NCI-H345 treated with DMSO at 0.1 percent for 48 hours (cell line): ENCODE results near the gene ITPKC.

Experiments
- DNase-seq: peaks from one replicate; lab custom pipeline; 2025; ENCODE audit not compliant: unreplicated experiment; lab: John Stamatoyannopoulos, UW

The ITPKC gene

GRCh38 chr19:40739030-40739839 lies 22.3 kb downstream of the ITPKC start:
- no peak for DNase-seq

GRCh38 chr19:40739871-40740703 lies 23.2 kb downstream of the ITPKC start:
- no peak for DNase-seq

- DNase-seq = no peak
Observed at GRCh38 chr19:40740747-40741146, 23.8 kb downstream of the ITPKC start.

GRCh38 chr19:40741527-40742390 lies 24.8 kb downstream of the ITPKC start:
- no peak for DNase-seq

GRCh38 chr19:40742477-40742876 lies 25.6 kb downstream of the ITPKC start:
- DNase-seq = no peak

GRCh38 chr19:40742886-40743285 lies 26.0 kb downstream of the ITPKC start:
- DNase-seq = no peak

- DNase-seq = no peak
Observed at GRCh38 chr19:40743926-40744325, 27.0 kb downstream of the ITPKC start.

GRCh38 chr19:40744554-40745401 lies 27.9 kb downstream of the ITPKC start:
- no peak for DNase-seq

- DNase-seq = no peak
Observed at GRCh38 chr19:40745402-40745780, 28.5 kb downstream of the ITPKC start.

GRCh38 chr19:40747536-40747935 lies 30.6 kb downstream of the ITPKC start:
- DNase-seq = no peak

- DNase-seq = peak; percentile 100
Observed at GRCh38 chr19:40750058-40750873, 33.4 kb downstream of the ITPKC start, which contains the start of gene ACTMAP. Gene ACTMAP, minus strand, starts transcription at chr19:40750477. Its CDS starts 674 bp downstream, at chr19:40749803.

GRCh38 chr19:40750874-40751537 lies 34.1 kb downstream of the ITPKC start, which contains the start of gene SNRPA:
Gene SNRPA, plus strand, starts transcription at chr19:40751203. Its CDS starts 206 bp downstream, at chr19:40751409.
- peak; percentile 100 for DNase-seq

- DNase-seq = no peak
Observed at GRCh38 chr19:40752257-40752781, 35.4 kb downstream of the ITPKC start.

- DNase-seq = no peak
Observed at GRCh38 chr19:40754611-40755247, 37.8 kb downstream of the ITPKC start.

- no peak for DNase-seq
Observed at GRCh38 chr19:40755248-40755624, 38.3 kb downstream of the ITPKC start.

GRCh38 chr19:40755791-40756190 lies 38.9 kb downstream of the ITPKC start:
- no peak for DNase-seq

GRCh38 chr19:40756502-40757110 lies 39.7 kb downstream of the ITPKC start:
- no peak for DNase-seq

GRCh38 chr19:40758491-40758890 lies 41.6 kb downstream of the ITPKC start:
- no peak for DNase-seq
